GM19025 (cell line): ENCODE data around the gene RAPGEF1.

Experiments
- ATAC-seq: cut with Tn5 transposase; IDR thresholded peaks from one replicate; pipeline ENCODE4 v1.9.1; 2021; ENCODE audit warnings: mild to moderate bottlenecking, low read depth, moderate library complexity; ENCODE audit not compliant: unreplicated experiment

Gene RAPGEF1, protein sequence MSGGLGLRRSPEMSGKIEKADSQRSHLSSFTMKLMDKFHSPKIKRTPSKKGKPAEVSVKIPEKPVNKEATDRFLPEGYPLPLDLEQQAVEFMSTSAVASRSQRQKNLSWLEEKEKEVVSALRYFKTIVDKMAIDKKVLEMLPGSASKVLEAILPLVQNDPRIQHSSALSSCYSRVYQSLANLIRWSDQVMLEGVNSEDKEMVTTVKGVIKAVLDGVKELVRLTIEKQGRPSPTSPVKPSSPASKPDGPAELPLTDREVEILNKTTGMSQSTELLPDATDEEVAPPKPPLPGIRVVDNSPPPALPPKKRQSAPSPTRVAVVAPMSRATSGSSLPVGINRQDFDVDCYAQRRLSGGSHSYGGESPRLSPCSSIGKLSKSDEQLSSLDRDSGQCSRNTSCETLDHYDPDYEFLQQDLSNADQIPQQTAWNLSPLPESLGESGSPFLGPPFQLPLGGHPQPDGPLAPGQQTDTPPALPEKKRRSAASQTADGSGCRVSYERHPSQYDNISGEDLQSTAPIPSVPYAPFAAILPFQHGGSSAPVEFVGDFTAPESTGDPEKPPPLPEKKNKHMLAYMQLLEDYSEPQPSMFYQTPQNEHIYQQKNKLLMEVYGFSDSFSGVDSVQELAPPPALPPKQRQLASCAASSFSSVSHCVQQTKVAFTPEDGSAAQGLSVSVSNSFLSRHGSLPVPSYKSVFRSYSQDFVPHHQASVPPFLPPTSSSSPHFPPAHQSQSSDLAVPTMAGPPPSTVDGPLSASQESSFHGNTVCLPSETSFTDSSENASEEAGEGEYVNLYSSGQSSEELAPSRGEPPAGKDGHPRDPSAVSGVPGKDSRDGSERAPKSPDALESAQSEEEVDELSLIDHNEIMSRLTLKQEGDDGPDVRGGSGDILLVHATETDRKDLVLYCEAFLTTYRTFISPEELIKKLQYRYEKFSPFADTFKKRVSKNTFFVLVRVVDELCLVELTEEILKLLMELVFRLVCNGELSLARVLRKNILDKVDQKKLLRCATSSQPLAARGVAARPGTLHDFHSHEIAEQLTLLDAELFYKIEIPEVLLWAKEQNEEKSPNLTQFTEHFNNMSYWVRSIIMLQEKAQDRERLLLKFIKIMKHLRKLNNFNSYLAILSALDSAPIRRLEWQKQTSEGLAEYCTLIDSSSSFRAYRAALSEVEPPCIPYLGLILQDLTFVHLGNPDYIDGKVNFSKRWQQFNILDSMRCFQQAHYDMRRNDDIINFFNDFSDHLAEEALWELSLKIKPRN (N-terminal part only)

DNA sequence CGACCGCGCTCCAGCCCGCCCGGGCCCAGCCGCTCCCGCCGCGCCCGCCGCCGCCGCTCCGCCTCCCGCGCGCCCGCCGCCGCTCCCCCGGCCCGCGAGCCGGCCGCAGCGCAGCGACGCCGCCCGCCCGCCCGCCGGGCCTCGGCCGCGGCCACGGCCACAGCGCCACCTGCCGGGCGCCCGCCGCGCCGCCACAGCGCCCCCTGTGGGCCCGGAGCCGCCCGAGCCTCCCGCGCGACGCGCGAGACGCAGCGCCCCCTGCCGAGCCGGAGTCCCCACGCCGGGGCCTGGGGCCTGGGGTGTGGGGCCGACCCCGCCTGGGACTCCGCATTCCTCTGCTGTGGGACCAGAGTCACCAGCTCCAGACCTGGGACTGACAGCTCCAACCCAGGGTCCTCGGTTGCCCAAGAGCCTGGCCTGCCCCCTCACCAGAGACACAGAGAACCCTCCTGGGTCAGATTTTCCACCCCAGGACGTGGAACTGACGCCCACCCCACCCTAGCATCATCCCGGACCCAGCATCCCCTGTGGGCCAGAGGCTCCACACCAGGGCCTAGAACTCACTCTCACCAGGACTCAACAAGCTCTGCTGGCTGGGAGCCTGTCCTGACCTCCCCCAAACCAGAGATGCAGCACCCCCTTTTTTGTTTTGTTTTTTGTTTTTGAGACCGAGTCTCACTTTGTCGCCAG is at the start of gene RAPGEF1:
Gene RAPGEF1 (minus strand): TSS at position 118 of the 690 bp plus-strand sequence. CDS start 246 bp downstream, outside the sequence.
- peak; percentile 46 for ATAC-seq

DNA sequence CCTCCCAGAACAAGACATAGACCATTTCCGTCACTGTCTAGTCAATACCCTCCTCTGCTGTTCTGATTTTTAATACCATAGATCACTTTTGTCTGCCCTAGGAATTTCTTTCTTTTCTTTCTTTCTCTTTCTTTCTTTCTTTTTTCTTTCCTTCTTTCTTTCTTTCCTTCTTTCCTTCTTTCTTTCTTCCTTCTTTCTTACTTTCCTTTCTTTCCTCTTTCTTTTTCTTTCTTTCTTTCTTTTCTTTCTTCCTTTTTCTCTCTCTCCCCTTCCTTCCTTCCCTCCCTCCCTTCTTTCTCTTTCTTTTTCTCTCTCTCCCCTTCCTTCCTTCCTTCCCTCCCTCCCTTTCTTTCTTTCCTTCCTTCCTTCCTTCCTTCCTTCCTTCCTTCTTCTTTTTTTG is 49.0 kb upstream of the RAPGEF1 start:
- ATAC-seq: no peak

DNA sequence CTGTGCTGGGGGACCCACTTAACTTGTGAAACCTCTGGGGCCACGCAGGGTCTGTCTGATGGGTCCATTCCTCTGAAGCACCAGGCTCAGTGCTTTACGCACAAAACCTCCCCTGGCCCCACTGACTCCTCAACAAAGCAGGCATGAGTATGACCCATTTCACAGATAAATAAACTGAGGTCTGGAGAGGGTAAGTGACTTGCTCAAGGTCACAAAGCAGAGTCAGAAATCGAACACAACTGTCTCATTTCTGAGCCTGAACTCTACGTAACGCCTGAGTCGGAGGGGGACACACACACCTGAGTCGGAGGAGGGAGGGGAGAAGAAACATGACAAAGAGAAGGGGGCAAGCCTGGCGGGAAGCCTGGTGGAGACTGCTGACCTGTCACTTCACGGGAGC is 48.0 kb upstream of the RAPGEF1 start:
- ATAC-seq: no peak

DNA sequence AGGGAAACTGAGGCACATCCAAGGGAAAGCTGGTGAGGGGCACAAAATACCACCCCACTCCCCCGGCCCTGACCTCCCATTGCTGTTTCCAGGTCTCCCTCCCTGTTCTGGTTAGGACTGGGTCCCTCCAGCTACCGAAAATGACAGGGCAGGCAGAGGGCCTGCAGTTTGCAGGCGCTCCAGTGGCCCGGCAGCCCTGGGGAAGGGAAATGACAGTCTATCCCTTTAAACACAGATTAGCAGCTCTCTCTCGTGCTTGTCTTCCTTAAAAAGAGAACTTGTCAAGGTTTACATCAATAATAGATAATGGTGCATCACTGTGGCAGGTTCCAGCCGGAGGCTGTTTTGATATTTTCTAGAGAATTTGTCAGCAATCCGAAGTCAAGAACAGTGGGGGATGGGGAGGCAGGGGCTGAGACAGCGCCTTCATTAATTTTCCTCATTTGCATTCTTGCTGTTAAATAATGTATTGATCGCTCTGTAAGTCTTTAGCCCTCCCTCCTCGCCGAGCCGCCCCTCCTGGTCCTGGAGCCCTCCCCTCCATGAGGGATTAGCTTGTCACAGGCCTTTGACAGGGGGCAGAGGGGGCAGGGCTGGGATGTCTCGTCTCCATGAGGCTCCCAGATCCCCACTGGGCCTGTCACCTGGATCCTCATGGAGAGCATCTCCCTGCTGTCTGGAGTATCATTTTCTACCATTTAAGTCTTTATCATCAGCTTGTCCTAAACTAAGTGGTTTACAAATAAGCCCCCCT is 45.0 kb upstream of the RAPGEF1 start:
- no peak for ATAC-seq

DNA sequence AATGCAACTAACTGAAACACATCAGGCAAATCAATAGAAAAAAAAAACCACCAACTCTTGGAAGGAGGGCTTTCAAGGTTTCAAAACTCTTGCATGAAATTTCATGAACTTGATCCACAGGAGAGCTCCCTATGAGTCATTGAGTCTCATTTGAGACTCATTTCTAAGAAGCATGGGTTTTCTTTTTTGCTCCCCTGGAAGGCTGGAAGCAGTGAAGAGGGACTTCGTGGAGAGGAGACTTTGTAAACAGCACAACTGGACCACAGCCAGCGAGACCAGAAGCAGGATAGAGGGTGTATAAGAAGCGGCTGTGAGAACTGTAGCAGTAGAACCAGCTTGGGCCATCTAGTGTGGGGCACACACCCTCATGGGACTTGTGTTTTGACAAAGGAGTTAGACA is 41.2 kb upstream of the RAPGEF1 start:
- ATAC-seq: no peak

DNA sequence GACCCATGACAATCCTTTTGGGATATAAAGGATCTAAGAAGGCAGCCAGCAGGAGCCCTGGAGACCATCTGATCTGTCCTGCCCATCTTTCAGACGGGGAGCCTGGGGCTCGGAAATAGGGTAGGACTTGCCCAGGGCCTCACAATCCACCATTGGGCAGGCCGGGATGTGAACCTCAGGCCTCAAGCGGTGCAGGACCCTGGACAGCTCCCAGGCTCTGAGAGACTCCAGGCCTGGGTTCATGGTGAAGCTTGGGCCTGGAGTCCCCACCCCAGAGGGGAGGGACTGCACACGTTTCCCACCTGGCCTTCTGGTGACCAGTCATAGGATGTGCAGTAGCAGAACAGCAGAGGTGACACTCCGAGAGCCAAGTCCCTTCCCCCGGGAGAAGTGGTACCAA is 36.6 kb upstream of the RAPGEF1 start:
- ATAC-seq: no peak

DNA sequence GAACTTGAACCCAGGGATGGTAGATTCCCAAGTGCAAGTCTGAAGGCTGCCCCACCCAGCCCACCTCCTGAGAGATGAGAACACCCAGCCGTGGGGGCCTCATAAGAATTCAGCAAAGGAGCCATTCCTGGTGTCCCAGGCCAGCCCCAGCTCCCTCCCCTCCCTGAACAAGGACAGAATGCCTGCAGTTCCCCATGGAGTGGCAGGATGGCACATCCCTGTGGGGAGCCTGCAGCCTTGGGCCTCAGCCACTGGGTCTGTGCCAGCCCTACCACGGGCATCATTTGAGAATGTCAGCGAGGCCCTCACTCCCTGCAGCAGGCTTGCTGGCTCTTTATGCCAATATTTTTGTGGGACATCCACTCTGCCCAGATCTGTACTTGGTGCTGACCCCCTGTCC is 36.2 kb upstream of the RAPGEF1 start:
- ATAC-seq: no peak

DNA sequence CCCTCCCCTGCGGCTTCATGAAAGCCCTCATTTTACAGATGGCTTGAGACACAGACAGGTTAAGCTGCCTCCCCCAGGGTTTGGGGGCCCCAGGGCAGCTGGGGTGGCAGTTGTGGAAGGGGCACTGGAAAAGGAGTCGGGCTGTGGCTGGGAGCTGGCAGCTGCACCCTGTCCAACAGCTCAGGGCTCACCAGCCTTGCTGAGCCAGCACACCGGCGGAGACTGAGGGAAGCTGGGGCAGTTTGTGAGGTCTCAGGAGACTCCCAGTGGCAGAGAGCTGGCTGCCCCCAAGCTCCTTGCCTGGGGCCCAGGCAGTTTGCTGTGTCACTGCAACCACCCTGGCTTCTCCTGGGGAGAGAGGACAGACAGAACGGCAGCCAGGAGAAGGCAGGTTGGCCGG is 34.8 kb upstream of the RAPGEF1 start:
- no peak for ATAC-seq

DNA sequence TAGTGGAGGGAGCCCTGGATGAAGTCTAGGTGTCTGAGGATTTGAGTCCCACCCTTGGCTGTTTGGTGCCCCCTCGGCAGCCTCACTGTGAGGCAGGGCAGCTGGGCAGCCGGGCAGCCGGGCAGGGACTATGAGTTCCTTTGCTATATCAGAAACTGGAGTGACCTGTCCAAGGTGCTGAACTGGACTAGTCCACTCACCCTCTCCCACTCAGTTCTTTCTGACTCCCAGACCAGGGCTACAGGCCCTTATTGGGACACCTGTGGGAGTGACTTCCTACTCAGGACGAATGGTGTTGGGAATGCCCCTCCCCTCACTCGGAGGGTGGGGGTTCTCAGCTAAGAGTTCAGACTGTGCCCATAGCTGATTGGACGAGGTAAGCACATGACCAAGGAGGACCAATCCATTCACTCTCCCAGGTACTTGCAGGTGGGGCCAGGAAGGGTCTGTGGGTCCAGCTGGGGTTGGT is 34.1 kb upstream of the RAPGEF1 start:
- ATAC-seq: no peak

DNA sequence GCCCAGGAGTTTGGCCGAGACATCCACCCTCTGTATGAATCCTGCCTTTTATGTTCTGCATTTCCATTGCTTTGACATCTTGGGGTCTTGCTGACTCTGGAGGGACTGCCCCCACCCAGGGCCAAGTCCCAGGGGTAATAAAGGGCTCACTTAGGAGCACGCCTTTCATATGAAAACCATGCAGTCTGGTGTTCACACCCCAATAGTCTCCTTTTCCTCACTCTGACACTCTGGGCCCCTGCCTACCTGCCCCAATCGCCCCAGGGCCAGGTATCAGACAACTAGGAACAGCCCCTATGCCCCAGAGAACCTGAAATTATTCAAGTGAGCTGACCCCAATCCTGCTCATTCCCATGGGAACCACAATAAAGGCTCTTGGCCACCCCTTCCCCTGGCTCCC is 33.1 kb upstream of the RAPGEF1 start:
- no peak for ATAC-seq

DNA sequence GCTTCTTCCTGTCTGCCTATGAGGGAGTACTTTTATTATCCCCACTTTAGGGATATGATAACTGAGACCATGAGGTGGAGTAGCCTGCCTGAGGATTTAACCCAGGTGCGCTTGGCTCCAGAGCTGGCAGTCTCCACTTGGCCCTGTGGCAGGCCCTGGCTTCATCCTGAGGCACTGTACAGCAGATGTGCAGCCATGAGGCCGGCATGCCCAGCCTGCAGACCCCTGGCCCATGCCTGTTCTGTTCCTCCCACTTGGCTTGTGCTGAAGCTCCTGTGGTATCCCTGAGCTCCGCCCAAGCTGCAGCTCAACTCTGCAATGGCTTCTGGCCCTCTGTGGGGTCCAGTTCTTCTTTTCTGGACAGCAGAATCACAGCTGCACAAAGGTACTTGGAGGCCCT is 31.8 kb upstream of the RAPGEF1 start:
- ATAC-seq: no peak

DNA sequence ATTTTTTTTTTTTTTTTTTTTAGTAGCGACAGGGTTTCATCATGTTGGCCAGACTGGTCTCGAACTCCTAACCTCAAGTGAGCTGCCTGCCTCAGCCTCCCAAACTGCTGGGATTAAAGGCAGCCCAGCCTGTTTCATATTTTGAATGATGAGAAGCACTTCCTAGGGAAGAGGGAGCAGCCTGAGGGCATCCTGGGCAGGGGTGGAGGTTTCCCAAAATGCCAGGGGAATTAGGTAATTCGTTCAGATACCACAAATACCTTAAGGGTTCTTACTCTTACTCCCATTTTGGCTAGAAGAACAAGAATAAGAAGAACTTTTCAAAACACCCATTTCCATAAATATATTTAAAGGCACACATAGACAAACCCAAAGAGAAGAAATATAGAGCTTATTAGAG is 29.5 kb upstream of the RAPGEF1 start:
- ATAC-seq: no peak

DNA sequence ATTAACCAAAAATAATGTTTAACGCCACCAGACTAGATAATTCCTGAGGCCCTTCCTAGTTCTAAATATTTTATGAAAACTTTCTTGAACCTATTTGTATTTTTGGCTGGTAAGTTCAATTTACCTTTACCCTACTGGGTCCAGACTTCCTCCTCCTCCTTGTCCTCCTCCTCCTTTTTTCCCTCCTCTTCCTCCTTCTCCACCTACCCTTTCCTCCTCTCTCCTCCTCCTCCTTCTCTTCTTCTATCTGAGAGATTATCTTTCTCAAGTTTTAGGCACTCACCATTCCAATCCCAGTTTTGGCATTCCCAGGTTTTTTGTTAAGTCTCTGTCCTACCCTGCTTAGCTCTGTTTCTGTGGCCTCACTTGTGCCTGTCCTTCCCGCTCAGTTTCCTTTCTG is 24.7 kb upstream of the RAPGEF1 start:
- ATAC-seq: no peak

DNA sequence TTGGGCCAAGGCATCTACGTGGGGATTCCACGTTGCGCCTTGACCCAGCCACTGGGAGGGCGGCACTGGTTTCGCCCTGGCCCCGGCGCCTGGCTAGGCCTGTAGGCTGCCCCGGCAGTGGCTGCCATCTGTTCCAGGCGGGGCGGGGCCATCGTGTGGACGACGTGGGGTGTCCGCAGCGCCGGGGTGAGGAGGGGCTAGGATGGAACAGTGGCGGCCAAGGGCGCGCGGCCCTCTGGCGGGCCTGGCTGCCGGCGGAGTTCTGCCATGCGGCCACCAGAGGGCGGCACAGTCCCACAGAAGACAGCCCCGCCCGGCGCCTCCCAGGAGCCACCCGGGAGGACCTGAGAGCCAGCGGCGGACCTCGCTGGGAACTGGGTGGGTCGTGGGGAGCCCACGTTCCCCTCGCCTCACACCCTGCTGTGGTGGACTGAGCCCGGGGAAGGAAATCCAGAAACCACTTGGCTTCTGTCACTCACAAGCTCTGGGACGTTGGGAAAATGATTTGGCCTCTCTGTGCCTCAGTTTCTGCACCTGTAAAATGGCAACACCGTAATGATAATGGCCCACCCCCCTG is 22.6 kb upstream of the RAPGEF1 start:
- no peak for ATAC-seq

DNA sequence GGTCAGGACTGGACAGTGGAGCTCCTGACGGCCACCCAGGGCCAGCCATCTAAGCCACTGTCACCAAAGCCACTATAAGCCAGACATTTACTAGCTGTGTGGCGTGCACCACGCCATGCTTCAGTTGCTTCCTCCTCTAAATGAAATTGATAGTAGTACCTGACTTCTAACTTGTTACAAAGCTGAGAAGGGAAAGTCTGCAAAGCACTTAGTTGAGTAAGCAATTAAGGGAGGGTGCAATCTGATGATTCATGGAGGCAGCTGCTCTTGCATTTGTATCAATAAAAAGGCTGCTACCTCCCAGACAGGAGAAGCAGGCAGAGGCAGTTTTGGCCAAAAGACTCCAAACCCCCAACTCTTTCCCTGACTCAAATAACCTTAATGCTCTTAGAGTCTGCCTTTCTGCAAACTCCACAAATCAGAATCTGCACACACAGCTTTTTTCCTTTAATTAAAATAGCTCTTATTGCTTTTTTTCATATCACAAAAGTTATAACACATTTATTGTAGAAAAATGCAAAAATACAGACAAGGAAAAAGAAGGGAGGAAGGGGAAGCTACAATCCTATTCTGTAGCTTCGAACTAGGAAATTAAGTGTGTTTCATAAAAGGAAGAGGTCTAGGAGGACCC is 19.3 kb upstream of the RAPGEF1 start:
- no peak for ATAC-seq

DNA sequence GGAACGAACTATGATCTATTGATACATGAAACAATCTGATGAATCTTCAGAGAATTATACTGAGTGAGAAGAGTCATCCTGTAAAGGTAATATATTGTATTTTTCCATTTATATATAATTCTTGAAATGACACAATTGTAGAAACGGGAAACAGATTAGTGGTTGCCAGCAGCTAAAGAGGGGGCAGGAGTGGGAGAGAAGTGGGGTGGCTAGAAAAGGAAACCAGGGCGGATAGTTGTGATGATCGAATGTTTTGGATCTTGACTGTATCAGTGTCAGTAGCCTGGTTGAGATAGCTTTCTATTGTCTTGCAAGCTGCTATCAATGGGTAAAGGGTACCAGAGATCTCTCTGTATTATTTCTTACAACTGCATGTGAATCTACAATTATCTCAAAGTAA is 17.7 kb upstream of the RAPGEF1 start:
- ATAC-seq: no peak

DNA sequence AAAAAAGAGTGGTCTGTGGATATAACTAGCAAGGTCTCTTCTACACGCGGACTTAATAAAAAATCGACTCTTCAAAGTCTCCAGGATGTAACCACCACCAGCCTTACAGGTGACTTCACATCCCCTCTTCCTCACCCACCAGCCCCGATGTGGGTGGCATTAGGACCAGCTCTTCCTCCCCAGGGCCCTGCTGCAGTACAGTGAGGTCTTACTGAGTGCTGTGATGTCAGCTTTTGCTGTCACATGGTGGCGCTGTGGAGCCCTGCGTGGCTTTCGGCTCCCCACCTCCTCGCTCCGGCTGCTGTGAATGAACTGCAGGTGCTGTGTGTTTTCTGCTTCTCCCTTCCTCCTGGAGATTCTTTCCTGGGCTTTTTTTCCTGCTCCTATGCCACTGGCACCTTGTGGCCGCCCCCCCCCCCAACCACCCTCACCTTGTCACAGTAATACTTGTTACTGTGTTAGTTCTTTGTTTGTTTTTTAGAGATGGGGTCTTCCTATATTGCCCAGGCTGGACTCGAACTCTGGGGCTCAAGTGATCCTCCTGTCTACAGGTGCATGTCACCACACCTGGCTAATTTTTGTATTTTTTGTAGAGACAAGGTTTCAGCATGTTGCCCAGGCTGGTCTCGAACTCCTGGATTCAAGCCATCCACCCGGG is 15.8 kb upstream of the RAPGEF1 start:
- peak; percentile 57 for ATAC-seq

DNA sequence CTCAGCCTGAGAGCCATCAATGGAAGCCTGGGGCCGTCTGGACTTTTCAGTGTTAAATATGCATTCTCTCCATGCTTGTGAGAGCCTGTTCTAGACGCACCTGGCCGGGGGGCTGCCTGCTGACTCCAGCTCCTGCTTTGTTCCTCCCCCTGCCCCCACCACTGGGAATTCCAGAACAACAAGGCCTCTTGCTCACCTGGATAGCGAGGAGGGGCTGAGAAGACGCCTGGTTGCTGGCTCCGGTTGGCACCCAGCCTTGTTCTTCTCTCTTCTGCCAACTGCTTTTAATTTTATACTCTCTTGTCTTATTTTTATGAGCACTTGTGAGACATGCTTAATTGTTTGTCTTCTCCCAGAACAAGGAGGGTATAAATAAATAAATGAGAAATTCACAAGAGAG is 15.0 kb upstream of the RAPGEF1 start:
- ATAC-seq: no peak
